Glutamatergic neuron (in vitro differentiated cells): ENCODE measurements around the gene CTRB2. TPM values are rescaled to one million over a fixed set of nuclear protein-coding genes. Genes with fewer than 3 reads are reported as not detected.

Experiments
- DNase-seq: peaks from one replicate; pipeline ENCODE4 v3.0.0; 2022
- H3K27ac Mint-ChIP-seq: one replicate; pipeline ENCODE4 v1.8.0; 2020; ENCODE audit warnings: mild to moderate bottlenecking, mixed read lengths, inconsistent platforms; ENCODE audit not compliant: unreplicated experiment
- H3K27me3 Mint-ChIP-seq: one replicate; pipeline ENCODE4 v1.8.0; 2020; ENCODE audit warnings: mild to moderate bottlenecking, moderate library complexity, mixed read lengths, inconsistent platforms; ENCODE audit not compliant: unreplicated experiment
- H3K36me3 Mint-ChIP-seq: one replicate; pipeline ENCODE4 v1.8.0; 2020; ENCODE audit warnings: mild to moderate bottlenecking, mixed read lengths, inconsistent platforms; ENCODE audit not compliant: unreplicated experiment
- H3K4me1 Mint-ChIP-seq: one replicate; pipeline ENCODE4 v1.8.0; 2020; ENCODE audit warnings: mild to moderate bottlenecking, low read depth, mixed read lengths, inconsistent platforms; ENCODE audit not compliant: unreplicated experiment
- H3K4me3 Mint-ChIP-seq: one replicate; pipeline ENCODE4 v1.8.0; 2020; ENCODE audit warnings: mild to moderate bottlenecking, mixed read lengths, inconsistent platforms; ENCODE audit not compliant: unreplicated experiment
- H3K9me3 Mint-ChIP-seq: one replicate; pipeline ENCODE4 v1.8.0; 2020; ENCODE audit warnings: mild to moderate bottlenecking, moderate library complexity, mixed read lengths, inconsistent platforms; ENCODE audit not compliant: unreplicated experiment
- total RNA-seq: library from RNA; stranded (reverse); fragmentation: NEBNext Ultra II Directional; extraction: Animal tissue kit (Norgen Biotek cat#: 25700); gene quantifications from one replicate; pipeline ENCODE4 v1.2.1, GENCODE V29; 2021; ENCODE audit not compliant: unreplicated experiment
- TF ChIP-seq, protein P1 (sequence below): fragments of 200-600 bp; sonication (generic); IDR thresholded peaks from one replicate; pipeline ENCODE4 v1.5.0; 2021; ENCODE audit not compliant: partially characterized antibody, unreplicated experiment

Gene CTRB2
- total RNA-seq, 1 donor from 2014 or later: not detected

DNA sequence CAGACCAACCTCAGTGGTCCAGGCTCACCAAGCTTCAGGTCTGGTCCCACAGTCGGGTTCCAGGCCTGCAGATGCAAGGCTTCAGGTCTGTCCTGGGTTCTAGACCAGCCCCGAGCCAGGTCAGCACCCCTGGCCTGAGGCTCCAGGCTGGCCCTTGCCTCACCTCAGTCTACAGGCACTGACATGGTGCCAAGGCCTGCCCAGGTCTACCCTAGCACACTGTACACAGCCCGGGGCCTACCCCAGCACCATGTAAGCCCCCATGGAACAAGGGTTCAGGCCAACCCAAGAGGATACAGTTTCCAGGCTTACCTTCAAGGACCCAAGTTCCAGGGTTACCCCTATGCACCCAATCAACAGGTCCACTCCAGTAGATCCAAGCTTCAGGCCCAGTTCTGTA is 31.9 kb downstream of the CTRB2 start:
- Mint-ChIP-seq H3K4me3 (no peak overlapping the region), H3K36me3 (peaks cover 75% of the 10 kb centered on the region), H3K9me3 (peaks cover 17% of the 10 kb centered on the region), H3K4me1 (no peaks in the 10 kb centered on the region), H3K27ac (no peak overlapping the region), H3K27me3 (no peaks in the 10 kb centered on the region)
- TF ChIP-seq, protein P1, sequence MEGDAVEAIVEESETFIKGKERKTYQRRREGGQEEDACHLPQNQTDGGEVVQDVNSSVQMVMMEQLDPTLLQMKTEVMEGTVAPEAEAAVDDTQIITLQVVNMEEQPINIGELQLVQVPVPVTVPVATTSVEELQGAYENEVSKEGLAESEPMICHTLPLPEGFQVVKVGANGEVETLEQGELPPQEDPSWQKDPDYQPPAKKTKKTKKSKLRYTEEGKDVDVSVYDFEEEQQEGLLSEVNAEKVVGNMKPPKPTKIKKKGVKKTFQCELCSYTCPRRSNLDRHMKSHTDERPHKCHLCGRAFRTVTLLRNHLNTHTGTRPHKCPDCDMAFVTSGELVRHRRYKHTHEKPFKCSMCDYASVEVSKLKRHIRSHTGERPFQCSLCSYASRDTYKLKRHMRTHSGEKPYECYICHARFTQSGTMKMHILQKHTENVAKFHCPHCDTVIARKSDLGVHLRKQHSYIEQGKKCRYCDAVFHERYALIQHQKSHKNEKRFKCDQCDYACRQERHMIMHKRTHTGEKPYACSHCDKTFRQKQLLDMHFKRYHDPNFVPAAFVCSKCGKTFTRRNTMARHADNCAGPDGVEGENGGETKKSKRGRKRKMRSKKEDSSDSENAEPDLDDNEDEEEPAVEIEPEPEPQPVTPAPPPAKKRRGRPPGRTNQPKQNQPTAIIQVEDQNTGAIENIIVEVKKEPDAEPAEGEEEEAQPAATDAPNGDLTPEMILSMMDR: no peak
- DNase-seq: no peak

DNA sequence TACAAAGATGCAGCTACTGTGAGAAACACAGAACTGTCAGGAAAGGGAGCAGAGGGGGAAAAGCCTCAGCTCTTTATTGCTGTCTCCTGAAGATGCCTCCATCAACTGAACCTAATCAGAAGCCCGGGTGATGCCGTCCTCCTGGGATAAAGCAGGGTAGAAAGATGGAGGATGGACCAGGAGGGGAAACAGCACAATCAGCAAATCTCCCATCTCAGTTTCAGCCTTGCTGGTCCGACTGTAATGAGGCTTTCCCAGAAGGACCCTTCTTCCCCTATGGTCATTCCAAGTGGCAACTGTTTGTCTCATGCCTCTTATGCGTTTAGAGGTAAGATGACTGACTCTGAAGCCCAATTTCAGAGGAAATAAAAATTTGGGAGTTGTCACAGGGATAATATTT is 34.4 kb downstream of the CTRB2 start:
- TF ChIP-seq, protein P1: no peak
- H3K4me3 Mint-ChIP-seq: no peak overlapping the region
- no peak for DNase-seq
- H3K9me3 Mint-ChIP-seq: peaks cover 27% of the 10 kb centered on the region
- H3K36me3 Mint-ChIP-seq: peaks cover 83% of the 10 kb centered on the region
- no peaks in the 10 kb centered on the region for H3K4me1 Mint-ChIP-seq
- no peak overlapping the region for H3K27ac Mint-ChIP-seq
- no peaks in the 10 kb centered on the region for H3K27me3 Mint-ChIP-seq

- H3K4me1 Mint-ChIP-seq: no peaks in the 10 kb centered on the region
- H3K9me3 Mint-ChIP-seq: peaks cover 24% of the 10 kb centered on the region
- DNase-seq: no peak
- no peaks in the 10 kb centered on the region for H3K27me3 Mint-ChIP-seq
- H3K4me3 Mint-ChIP-seq: no peak overlapping the region
- no peak overlapping the region for H3K27ac Mint-ChIP-seq
- TF ChIP-seq, protein P1: no peak
- H3K36me3 Mint-ChIP-seq: peaks cover 82% of the 10 kb centered on the region
These were observed 37.0 kb downstream of the CTRB2 start for GRCh38 chr16:75169899-75170405.

GRCh38 chr16:75160386-75160785 is 46.6 kb downstream of the CTRB2 start:
- H3K36me3 Mint-ChIP-seq: peaks cover 37% of the 10 kb centered on the region
- no peak overlapping the region for H3K4me3 Mint-ChIP-seq
- no peak for DNase-seq
- TF ChIP-seq, protein P1: no peak
- H3K27me3 Mint-ChIP-seq: peaks cover 2% of the 10 kb centered on the region
- no peak overlapping the region for H3K27ac Mint-ChIP-seq
- H3K4me1 Mint-ChIP-seq: no peaks in the 10 kb centered on the region
- peaks cover 4% of the 10 kb centered on the region for H3K9me3 Mint-ChIP-seq

Other genes starting within 250 kb of the CTRB2 start
- gene WDR59, start 222.0 kb downstream of the CTRB2 start, total RNA-seq: 65.9 TPM
- gene ZNRF1, start 208.1 kb downstream of the CTRB2 start, total RNA-seq: 55.3 TPM
- not detected for gene LDHD, start 90.4 kb downstream of the CTRB2 start, total RNA-seq
- 16.1 TPM for gene ZFP1, start 58.6 kb downstream of the CTRB2 start, total RNA-seq
- not detected for gene CTRB1, start 11.8 kb upstream of the CTRB2 start, total RNA-seq
- 212 TPM for gene BCAR1, start 44.5 kb upstream of the CTRB2 start, total RNA-seq
- gene CFDP1, start 226.3 kb upstream of the CTRB2 start, total RNA-seq: 60.1 TPM